Fibroblast of villous mesenchyme (primary cell): ENCODE data around the gene TBC1D10B. TPM values are rescaled to one million over a fixed set of nuclear protein-coding genes. Genes with fewer than 3 reads are reported as not detected.

Experiments
- DNase-seq: peaks from one replicate; pipeline ENCODE4 v3.0.0-alpha.2; 2010; ENCODE audit warnings: low read depth
- H3K4me3 ChIP-seq: 2 replicates; pipeline ENCODE4 v1.5.1; 2011; ENCODE audit warnings: low read depth, mild to moderate bottlenecking, low read length
- total RNA-seq: library from RNA; depleted of rRNA; stranded (reverse); fragments of >200 nt; gene quantifications from 2 replicates; pipeline ENCODE4 v1.2.3, GENCODE V29; 2012
- TF ChIP-seq, protein P1 (sequence below): IDR thresholded peaks from 2 replicates; pipeline ENCODE4 v1.5.1; 2012; ENCODE audit warnings: low read depth, mild to moderate bottlenecking, low read length; ENCODE audit not compliant: insufficient read depth

TBC1D10B gene
- total RNA-seq, 1 donor: 37.1 TPM

- no peak for DNase-seq
- peak overlapping the region; percentile 79 for H3K4me3 ChIP-seq
- TF ChIP-seq, protein P1, sequence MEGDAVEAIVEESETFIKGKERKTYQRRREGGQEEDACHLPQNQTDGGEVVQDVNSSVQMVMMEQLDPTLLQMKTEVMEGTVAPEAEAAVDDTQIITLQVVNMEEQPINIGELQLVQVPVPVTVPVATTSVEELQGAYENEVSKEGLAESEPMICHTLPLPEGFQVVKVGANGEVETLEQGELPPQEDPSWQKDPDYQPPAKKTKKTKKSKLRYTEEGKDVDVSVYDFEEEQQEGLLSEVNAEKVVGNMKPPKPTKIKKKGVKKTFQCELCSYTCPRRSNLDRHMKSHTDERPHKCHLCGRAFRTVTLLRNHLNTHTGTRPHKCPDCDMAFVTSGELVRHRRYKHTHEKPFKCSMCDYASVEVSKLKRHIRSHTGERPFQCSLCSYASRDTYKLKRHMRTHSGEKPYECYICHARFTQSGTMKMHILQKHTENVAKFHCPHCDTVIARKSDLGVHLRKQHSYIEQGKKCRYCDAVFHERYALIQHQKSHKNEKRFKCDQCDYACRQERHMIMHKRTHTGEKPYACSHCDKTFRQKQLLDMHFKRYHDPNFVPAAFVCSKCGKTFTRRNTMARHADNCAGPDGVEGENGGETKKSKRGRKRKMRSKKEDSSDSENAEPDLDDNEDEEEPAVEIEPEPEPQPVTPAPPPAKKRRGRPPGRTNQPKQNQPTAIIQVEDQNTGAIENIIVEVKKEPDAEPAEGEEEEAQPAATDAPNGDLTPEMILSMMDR: no peak
These were observed 25.8 kb upstream of the TBC1D10B start for GRCh38 chr16:30395992-30396585.

- TF ChIP-seq, protein P1: no peak
- H3K4me3 ChIP-seq: peak within 1 kb of the TSS; percentile 79
- peak; percentile 88 for DNase-seq
These were observed 25.1 kb upstream of the TBC1D10B start, which contains the start of gene ZNF48 for GRCh38 chr16:30395155-30395991. ZNF48 (plus strand) TSS chr16:30395420; CDS start chr16:30395795, 375 bp downstream.

DNA sequence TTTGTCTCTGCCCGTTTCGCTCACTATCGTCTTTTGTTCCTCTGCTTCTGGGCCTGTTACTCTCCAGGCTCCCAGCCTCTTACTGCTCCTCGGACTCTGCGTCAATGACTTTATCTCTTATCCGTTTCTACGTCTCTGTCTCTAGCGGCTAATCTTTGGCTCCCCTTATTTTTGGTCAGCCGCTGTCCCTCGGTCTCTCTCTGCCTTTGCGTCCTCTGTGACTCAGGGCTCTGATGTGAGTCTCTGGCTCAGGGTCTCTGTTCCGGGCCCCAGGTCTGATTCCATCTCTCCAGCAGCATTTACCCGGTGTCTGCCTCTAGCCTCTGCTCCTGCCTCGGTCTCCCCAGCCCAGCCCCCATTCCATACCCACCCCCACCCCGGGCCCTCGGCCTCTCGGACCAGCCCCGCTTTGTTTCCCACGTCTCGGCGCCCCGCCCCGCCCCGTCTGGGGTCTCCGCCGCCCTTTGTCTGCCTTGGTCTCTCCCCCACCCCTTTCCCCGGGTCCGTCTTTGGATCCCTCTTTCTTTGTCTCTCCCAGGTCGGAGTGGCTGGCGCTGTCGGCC lies 24.4 kb upstream of the TBC1D10B start:
- TF ChIP-seq, protein P1: no peak
- peak; percentile 57 for DNase-seq

GRCh38 chr16:30383521-30383920 lies 13.2 kb upstream of the TBC1D10B start:
- H3K4me3 ChIP-seq: no peak overlapping the region
- TF ChIP-seq, protein P1: no peak
- DNase-seq: no peak

More for the DNA sequence above, 24.4 kb upstream of the TBC1D10B start:
- H3K4me3 ChIP-seq: peak overlapping the region; percentile 79

GRCh38 chr16:30382111-30382881 lies 12.0 kb upstream of the TBC1D10B start, which contains the start of gene SEPTIN1:
SEPTIN1 (minus strand) TSS chr16:30382561; CDS start chr16:30382542, 19 bp downstream.
- DNase-seq: no peak
- TF ChIP-seq, protein P1: no peak
- no peak within 1 kb of the TSS for H3K4me3 ChIP-seq
